HEK293 (cell line): Measurements from ENCODE around the gene PCDHA8.

Experiments used
- TCF7L2 ChIP-seq: IDR thresholded peaks from 2 replicates; pipeline ENCODE4 v1.6.1; 2011; ENCODE audit warnings: low read depth, mild to moderate bottlenecking, inconsistent platforms, low read length, moderate library complexity, borderline replicate concordance
- ZNF10 ChIP-seq: fragments of 450-650 bp; formaldehyde crosslinking; IDR thresholded peaks from 2 replicates; pipeline ENCODE4 v1.5.1; 2017; ENCODE audit warnings: missing biosample characterization, missing genetic modification characterization

DNA sequence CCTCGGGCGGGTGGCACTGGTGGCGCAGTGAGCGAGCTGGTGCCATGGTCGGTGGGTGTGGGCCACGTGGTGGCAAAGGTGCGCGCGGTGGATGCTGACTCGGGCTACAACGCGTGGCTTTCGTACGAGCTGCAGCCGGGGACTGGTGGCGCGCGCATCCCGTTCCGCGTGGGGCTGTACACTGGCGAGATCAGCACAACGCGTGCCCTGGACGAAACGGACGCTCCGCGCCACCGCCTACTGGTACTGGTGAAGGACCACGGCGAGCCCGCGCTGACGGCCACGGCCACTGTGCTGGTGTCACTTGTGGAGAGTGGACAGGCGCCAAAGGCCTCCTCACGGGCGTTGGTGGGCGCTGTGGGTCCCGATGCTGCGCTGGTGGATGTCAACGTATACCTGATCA lies 32.1 kb upstream of the PCDHA8 start:
- TF ChIP-seq ZNF10 (tag by site-specific recombination) (no peak), TCF7L2 (no peak)
